Stimulated activated CD4-positive, alpha-beta T cell treated with anti-CD3 and anti-CD28 coated beads, Interleukin-1b, Interleukin-23, amount 100 ng/mL, for 24 hours (primary cell): ENCODE data around the gene RXRA.

Source experiments
- DNase-seq, 4 experiments: peaks; one replicate each; pipeline ENCODE4 v3.0.0-alpha.2; 2020; ENCODE audit warnings: low read depth in 4 of 4, low spot score in 1 of 4

Gene RXRA

DNA sequence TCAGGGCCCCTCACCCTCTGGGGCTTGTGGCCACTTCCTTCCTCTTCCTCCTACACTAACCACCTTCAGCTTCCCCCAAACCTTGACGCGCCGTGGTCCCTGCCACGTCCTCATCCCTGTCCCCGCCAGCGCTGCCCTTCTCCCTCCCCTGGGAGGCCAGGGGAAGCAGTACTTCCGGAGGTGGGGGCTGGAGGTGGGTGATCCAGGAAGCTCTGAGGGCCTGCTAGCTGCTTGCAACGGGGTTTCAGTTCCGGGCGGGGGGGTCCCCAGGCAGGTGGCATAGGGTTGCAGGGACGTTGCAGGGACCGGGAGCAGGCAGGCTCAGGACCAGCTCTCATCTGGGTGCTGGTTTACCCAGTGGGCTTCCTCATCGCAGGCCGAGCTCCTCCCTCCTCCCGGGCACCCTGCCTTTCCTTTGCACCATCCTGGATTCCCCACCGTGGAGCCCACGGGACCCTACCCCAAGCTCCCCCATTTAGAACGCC, 70.0 kb downstream of the RXRA start:
- peak in 1 of 4 experiments; percentile 46 for DNase-seq

DNA sequence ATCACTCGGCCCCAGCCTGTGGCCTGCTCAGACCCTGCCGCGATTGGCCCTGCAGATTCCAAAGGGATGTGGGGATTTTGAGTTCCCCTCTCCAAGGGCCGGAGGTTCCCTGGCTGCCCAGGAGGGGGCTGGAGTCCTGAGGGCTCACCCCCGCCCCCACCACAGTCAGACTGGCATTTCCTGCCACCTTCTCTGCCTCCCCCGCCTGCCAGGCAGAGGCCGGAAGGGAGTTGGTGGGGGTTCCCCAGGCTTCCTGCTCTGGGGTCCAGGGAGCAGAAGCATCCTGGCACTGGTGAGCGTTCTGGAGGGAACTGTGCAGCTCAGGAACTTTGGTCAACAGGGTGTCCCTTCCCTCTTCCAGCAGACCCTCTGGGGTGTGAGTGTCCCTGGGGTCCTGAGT, 70.6 kb downstream of the RXRA start:
- DNase-seq: peak in 1 of 4 experiments; percentile 45

DNA sequence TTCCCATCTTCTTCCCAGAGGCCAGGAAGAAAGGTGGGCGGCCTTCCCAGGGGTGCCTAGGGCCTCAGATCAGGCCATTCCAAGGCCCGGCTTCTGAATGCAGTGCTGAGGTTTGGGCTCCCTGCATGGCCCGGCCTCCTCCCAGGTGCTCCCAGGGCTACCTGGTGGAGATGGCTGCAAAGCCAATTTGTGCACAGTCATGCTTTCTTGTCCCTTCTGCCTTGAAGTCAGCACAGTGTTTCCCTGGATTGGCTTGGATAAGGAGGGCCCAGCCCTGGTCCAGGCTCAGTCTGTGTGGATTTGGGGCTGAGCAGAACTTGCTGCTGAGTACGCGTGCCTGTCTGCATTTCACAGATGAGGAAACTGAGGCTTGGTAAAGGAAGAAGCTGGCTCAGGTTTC, 72.5 kb downstream of the RXRA start:
- no peak for DNase-seq

DNA sequence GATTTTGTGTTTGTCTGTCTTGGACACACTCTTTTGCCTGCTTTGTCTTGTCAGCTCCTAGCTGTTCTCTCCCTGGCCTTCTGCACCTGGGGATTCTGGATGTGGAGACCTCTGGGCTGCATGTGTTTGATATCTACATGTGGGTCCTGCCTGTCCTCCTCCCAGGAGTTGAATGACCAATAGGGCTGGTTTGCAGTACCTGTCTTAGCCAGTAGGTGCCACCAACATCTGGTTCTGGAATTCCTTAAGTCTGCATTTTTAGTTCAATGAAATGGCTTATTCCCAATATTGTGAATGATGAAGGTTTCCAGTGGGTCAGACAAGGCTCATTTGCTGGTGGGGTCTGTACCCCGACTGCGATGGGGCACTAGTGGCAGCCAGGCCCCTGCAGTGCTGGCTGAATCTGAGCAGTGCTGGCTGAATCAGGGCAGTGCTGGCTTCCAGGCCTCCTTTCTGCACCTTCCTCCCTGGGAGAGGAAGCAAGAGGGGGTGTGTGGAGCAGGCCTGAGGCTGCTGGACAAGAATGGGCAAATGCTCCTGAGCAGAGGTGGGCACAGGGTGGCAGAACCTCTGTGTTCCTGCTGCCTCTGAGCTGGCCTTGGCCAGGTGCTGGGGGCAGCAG, 73.3 kb downstream of the RXRA start:
- no peak for DNase-seq

DNA sequence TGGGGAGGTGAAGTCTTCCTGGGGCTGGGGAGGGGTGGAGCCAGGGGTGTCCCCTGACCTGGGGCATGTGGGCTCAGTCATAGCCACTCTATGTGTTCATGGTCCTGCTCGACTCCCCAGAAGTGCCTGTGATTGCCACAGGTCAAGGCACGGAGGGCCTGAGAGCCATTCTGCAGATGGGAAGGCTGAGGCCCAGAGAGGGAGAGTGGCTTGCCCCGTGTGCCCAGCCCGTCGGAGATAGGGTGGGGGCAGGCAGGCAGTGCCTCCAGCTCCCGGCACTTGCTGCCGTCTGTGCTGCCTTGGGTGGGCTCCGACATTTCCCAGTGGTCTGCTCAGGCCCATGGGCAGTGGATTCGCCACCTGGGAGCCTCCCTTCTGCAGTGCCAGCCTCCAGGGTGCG, 74.0 kb downstream of the RXRA start:
- DNase-seq: no peak

DNA sequence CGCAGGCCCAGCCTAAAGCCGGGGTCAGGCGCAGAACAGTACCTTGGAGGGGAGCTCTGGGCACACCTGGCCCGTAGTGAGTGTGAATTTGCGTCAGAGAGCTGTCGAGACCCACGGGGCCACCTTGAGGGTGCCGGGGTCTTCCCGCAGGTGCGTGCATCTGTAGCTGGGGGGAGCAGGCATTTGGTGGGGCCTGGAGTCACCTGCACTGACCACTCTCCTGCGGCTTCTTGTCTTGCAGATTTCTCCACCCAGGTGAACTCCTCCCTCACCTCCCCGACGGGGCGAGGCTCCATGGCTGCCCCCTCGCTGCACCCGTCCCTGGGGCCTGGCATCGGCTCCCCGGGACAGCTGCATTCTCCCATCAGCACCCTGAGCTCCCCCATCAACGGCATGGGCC, 75.1 kb downstream of the RXRA start:
- DNase-seq: no peak

DNA sequence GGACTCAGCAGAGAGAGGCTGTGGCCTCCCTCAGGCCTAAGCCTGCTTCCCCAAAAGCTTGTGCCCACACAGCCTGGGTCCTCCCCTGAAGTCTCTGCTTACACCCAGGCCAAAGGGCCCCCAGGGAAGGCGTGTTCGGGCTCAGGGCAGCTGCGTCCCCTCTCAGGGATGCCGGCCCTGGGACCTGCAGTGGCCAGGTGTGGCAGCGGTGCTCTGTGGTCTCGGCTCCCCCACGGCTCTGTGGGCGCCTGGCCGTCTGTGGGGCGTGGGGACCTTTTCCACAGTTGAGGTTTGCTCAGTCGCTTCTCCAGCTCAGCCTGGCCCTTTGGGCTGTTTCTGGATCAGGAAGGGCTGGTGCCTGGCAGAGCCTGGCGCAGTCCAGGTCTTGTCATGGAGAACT, 75.9 kb downstream of the RXRA start:
- no peak for DNase-seq

DNA sequence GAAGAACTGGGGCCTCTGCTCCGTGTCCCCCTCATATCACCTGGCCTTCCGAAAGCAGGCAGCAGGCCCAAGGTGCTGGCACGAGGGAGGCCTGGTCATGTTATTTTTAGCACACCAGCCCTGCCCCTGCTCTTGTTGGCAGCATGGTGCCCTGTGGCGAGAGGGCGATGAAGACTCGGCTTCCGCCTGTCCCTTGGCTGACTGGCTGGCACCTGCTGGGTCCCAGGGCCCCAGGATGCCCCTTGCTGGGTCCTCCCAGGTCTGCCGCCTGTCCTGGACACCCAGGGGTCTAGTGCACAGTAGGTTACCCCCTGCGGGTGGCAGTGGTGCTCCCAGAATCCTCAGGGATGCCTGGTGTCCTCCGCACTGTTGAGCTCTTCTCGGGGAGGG, 77.0 kb downstream of the RXRA start:
- no peak for DNase-seq

DNA sequence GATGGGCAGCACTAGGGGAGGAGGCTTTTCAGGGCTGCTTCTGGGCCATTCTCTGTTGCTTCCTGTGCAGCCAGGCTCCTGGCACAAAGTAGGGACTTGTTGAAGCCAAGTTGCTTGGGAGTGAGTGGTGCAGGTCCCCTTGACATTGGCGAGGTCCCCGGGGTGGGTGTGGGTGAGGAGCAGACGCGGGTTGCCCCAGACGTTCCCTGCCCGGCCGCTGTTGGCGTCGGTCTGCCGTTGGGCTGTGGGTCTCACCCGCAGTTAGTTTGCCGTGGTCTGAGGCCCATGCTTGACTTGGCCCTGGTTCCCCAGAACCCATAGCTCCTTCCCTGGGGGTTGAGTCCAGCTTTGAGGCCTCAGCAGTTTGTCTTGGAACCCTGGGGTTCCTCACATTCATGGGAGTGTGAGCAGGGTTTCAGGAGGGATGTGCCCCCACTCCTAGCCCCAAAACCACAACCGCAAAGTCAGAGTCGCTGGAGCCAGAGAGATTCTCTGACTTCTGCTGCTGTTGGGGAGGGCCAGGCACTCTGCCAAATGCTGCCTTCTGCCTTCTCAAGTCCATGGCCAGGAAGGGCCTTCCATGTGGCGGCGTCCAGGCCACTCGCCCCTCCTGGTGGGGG, 77.5 kb downstream of the RXRA start:
- no peak for DNase-seq

DNA sequence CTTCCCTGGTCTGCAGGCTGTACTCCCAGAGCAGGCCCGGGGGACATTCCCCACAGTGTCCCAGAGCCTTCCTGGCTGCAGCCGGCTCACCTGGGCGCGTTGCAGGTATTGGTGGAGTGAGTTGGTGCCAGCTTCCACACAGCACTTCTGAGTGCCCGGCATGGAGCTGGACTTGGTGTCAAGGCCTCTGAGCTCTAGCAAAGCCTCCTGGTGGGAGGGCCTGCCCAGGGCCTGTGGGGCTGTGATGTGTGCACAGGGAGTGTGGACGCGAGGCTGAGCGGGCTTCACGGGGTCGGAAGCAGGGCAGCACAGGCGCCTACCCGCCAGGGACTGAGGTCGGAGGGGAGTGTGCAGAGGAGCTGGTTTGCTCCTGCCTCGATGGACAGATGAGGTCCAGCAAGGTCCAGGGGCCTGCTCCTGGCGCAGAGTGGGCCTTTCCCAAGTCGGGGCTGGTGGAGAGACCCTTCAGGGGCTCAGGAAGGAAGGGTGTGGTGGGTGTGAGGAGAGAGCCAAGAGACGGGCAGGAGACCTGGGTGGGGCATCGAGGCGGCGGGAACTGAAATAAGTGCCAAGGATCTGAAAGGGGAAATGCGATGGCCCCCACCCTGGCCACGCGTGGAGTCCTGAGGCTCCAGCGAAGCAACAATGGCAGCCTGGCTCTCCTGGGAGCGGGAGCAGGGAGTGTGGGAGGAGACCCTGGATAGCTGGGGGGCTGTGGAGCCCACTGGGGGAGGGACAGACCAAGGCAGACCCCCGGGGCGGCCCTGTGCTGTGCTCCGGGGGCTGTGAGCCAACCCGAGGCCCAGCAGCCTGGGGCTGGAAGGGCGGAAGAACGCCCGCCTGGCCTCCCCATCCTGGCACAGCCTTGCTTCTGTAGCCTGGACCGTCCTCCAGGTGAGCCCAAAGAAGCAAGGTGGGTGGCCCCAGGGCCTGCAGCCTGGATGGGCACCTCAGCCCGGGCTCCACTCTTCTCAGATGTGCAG, 78.4 kb downstream of the RXRA start:
- no peak for DNase-seq

DNA sequence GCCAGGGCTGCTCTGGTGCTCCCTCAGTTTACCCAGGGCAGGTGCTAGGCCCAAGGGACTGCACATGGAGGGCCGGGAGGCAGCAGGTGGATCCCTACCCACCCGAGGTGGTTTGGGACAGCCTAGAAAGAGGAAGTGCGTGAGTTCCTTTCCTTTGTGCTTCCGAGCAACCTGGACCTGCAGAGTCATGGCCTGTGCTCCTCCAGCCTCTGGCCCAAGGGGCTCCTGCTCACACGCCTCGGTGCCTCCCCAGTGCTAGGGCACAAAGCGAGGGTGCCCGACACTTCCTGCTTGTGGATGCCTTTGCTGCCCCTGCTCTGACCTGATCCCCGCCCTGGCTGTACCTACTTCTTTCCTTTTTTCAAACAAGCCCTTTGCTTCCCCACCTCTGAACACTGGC, 79.3 kb downstream of the RXRA start:
- DNase-seq: no peak

DNA sequence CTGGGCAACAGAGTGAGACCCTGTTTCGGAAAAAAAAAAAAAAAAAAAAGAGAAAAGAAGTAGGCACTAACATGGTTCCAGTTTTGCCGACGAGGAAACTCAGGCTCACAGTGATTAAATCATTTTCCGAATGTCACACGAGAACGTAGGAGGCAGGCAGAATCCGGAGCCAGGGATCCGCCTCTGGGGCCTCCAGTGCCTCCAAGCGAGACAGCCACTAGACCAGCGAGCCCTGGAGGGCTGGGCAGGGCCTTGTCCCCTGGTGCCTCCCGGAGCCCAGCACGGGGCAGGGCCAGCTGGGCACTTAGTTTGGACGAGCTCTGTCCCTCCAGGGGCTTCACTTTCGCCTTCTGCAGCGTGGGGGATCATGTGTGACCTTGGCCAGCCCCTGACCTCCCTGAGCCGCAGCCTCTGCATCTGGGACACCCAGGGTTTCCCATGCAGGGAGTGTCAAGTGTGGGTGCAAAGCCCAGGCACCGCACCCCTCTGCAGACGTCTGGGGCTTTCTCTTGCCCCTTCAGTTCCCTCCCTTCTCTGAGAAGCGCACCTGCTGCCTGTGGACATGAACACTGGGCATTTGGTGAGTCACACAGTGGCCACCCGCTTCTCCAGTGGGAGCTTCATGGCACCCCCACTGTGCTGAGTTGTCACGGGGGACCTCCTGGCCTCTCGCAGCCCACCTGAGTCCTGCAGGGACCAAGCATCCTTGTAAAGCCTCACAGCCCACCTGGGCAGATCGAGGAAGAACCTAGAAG, 80.3 kb downstream of the RXRA start:
- no peak for DNase-seq

DNA sequence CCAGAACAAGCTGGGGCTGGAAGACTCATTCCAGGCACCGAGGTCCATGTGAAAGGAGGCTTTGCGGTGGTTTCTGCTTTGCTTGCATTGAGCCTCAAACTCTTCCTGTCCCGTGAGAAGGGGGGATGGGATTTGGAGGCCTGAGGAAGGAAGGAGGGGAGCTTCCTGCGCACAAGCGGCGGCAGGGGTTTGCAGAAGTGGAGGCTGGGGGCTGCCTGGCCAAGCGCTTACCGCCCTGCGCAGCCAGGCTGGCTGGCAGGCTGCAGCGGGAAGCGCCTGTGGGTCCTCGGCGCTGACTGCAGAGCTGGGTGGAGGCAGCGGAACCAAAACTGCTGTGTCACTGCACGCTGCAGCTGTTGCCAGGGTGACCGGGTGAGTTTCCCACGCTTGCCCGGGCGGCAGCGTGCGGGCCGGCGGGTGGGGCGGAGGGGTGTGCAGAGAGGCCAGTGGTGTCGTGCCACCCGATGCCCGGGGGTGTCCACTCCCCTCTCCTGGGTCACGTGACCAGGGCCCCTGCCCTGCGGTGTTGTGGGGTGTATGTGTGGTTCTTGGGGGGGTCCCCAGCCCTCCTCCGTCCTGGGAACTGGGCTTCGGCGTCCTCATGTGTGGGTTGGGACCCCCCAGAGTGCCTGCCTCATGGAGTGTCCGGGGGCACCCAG, 81.0 kb downstream of the RXRA start:
- DNase-seq: peak; percentile 39 to 76 (median 56)

DNA sequence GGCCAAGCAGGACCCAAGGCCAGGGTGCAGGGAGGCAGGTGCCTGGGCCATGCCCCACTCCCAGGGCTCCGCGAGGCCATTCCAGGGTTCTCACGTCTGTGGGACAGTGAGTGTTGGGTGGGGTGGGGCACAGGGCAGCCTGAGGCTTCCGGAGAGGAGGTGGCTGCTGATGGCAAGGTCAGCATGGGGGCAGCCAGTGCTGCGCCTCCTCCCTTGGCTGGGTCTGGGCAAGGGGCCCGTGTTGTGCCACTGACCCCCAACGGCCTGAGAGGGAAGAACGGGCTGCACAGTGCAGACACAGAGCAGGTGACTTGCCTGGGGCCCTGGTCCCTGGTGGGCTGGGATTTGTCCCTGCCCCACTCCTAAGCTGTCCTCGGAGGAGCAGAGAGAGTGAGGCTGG, 82.1 kb downstream of the RXRA start:
- DNase-seq: no peak

DNA sequence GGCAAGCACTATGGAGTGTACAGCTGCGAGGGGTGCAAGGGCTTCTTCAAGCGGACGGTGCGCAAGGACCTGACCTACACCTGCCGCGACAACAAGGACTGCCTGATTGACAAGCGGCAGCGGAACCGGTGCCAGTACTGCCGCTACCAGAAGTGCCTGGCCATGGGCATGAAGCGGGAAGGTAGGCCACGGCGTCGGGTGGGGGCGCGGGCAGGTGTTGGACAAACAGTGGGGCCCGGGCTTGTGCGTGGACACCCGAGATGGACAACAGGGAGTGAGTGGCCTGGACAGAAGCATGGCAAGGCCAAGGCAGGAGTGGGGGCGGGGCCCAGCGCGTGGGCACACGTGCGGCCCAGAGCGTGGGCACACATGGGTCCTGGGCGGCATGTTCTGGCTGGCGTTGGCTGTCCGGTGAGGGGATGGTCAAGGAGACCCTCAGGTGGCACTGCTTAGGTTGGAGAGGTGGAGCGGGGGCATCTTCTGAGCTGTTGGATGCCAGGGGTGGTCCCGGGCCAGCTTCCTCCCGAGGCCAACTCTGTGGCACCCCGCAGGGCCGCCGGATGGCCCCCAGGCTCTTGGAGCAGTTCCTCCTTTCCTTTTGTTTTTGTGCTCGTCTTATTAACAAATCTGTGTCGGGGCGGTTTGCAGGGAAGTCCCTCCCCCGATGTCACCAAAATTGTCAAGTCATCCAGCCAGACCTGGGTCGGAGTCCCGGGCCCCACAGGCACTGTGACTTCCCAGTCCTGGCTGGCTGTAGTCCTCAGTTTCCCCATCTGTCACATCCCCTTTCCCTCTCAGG, 82.9 kb downstream of the RXRA start:
- DNase-seq: no peak

DNA sequence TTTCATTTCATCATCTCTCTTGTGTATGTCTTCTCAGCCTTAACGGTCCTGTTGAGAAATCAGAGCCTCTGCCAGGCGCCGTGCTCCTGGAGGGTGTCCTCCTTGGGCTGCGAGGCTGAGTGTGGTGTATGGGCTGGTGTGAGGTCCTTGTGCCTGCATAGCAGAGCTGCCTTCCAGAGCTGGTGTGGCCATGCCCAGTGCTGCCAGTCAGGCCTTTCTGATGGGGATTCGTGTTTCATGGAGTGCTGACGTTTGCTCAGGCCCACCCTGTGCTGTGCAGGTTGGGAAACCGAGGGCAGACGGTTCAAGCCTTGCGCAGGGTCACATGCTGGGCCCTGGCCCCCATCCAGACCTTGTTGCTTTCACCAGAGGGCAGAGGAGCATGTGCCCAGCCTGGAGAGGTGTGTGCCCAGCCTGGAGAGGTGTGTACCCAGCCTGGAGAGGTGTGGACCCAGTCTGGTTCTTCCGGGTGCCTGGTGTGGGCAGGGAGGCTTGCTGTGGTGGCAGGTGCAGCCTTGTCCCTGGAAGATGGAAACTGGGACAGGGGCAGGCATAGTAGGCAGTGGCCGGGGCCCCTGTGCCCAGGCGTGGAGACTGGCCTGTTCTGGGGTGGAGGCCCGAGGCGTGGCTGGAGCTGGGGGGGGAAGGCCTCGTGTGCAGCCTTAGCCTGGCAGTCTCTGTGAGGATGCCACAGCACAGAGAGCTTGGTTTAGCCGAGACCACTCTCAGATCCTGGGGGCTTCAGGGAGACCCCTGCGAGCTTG, 84.0 kb downstream of the RXRA start:
- no peak for DNase-seq

DNA sequence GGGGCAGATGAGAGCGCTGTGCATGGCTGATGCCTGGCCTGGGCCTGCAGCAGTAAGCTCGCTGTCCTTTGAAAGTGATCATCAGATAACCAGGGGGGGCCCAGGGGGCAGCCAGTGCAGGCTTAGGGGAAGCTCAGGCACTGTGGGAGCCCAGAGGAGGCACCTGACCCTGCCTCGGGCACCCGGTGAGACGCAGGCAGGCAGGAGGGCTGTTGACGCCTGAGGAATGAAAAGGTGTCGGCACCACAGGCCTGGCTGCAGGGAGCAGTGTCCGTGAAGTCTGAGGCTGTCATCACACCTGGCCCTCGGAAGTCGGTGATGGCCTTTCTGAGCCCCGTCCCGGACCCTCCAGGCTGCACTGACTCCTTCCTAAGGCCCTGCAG, 84.6 kb downstream of the RXRA start:
- DNase-seq: no peak

DNA sequence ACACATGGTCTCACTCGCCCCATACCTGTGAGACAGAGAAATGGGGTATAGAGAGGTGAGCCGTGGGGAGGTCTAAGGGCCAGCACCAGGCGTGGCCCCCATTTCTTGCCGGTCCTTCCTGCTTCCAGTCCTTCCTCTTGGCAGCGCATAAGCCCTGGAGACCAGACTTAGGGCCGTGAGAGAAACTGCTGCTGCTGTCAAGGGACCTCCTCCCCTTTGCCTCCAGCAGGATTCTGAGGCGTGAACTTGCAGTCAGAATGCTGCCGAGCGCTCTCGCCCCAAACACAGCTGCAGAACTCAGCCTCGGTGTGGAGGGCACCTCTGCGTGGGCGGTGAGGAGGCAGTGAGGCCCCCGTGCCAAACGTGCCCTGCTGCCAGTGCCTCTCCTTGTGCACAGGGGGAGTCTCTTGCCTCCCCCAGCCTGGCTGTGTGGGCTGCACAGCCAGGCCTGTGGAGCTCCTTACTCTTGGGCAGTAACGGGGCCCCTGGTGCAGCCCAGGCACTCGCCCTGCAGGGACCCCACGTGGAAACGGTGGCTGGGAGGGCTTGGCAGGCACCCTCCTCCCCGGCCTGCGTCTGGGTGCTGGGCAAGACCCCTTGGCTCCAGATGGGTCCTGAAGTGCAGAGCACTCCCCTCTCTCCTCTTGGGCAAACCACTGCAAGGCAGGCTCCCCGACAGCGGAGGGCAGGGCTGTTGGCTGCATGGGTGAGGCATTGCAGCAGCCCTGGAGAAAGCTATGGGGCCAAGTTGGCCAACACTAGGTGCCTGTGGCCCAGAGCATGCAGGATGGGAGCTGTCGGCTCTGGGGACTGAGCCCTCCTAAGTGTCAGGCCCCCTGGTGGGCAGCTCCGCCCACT, 85.4 kb downstream of the RXRA start:
- no peak for DNase-seq
